ENCODE measurements around the gene CPED1. TPM values are rescaled to one million over a fixed set of nuclear protein-coding genes. Genes with fewer than 3 reads are reported as not detected.

Gene CPED1
- total RNA-seq, 1 experiment from 2014 or later: 1.8 TPM

- Histone ChIP-seq H3K27ac (ENCODE audit: low read length) (no peak overlapping the region), H2AFZ (ENCODE audit: low read length) (no peak overlapping the region), H4K20me1 (ENCODE audit: low read length) (no peaks in the 10 kb centered on the region), H3K9me3 (ENCODE audit: low read length) (no peaks in the 10 kb centered on the region), H3K4me2 (ENCODE audit: low read length) (no peak overlapping the region), H3K79me2 (ENCODE audit: low read length) (no peaks in the 10 kb centered on the region), H3F3A (ENCODE audit: low read length, unreplicated experiment) (no peaks in the 10 kb centered on the region), H3K36me3 (ENCODE audit: low read depth, low read length) (no peaks in the 10 kb centered on the region), H3K9ac (ENCODE audit: low read length) (no peak overlapping the region), H3K9me2 (replicated peaks; ENCODE audit: low read length) (no peaks in the 10 kb centered on the region), H3K4me3 (ENCODE audit: low read length) (no peak overlapping the region), H3K4me1 (ENCODE audit: insufficient read depth, low read length) (no peaks in the 10 kb centered on the region), H3K27me3 (ENCODE audit: low read length) (peaks cover 18% of the 10 kb centered on the region)
- CTCF ChIA-PET: no interaction called here
- BruUV-seq (replicated peaks): no TSS peak
- intact Hi-C loops (cut with micrococcal nuclease): no loop called here
- ATAC-seq: no peak
- POLR2A ChIA-PET (ENCODE audit: unreplicated experiment): no interaction called here
- no peak for DNase-seq
- TF ChIP-seq EZH2 (IDR thresholded peaks at IDR 0.05; ENCODE audit: low read length, unreplicated experiment) (no peak), CTCF (conservative IDR thresholded peaks at IDR 0.05; ENCODE audit: low read depth, low read length) (no peak), EZH2phosphoT487 (IDR thresholded peaks at IDR 0.05; ENCODE audit: borderline replicate concordance, low read length) (no peak)
Observed at GRCh38 chr7:121196286-121196685, 207.8 kb downstream of the CPED1 start.

GRCh38 chr7:121197455-121197854 lies 208.9 kb downstream of the CPED1 start:
- Histone ChIP-seq H3K4me1 (ENCODE audit: insufficient read depth, low read length) (no peaks in the 10 kb centered on the region), H3K79me2 (ENCODE audit: low read length) (no peaks in the 10 kb centered on the region), H3K9ac (ENCODE audit: low read length) (no peak overlapping the region), H3K27ac (ENCODE audit: low read length) (no peak overlapping the region), H3F3A (ENCODE audit: low read length, unreplicated experiment) (no peaks in the 10 kb centered on the region), H3K4me2 (ENCODE audit: low read length) (no peak overlapping the region), H3K9me3 (ENCODE audit: low read length) (no peaks in the 10 kb centered on the region), H2AFZ (ENCODE audit: low read length) (no peak overlapping the region), H3K9me2 (replicated peaks; ENCODE audit: low read length) (no peaks in the 10 kb centered on the region), H3K27me3 (ENCODE audit: low read length) (peaks cover 9% of the 10 kb centered on the region), H3K4me3 (ENCODE audit: low read length) (no peak overlapping the region), H3K36me3 (ENCODE audit: low read depth, low read length) (no peaks in the 10 kb centered on the region), H4K20me1 (ENCODE audit: low read length) (no peaks in the 10 kb centered on the region)
- CTCF ChIA-PET: no interaction called here
- POLR2A ChIA-PET (ENCODE audit: unreplicated experiment): no interaction called here
- intact Hi-C loops (cut with micrococcal nuclease): no loop called here
- ATAC-seq: no peak
- BruUV-seq (replicated peaks): no TSS peak
- TF ChIP-seq CTCF (conservative IDR thresholded peaks at IDR 0.05; ENCODE audit: low read depth, low read length) (no peak), EZH2phosphoT487 (IDR thresholded peaks at IDR 0.05; ENCODE audit: borderline replicate concordance, low read length) (no peak), EZH2 (IDR thresholded peaks at IDR 0.05; ENCODE audit: low read length, unreplicated experiment) (no peak)
- no peak for DNase-seq

- intact Hi-C loops (cut with micrococcal nuclease): no loop called here
- no peak overlapping the region for H3K9ac ChIP-seq (ENCODE audit: low read length)
- ChIA-PET POLR2A (ENCODE audit: unreplicated experiment) (no interaction called here), CTCF (no interaction called here)
- peaks cover under 1% of the 10 kb centered on the region for H3K27me3 ChIP-seq (ENCODE audit: low read length)
- no peaks in the 10 kb centered on the region for H3K4me1 ChIP-seq (ENCODE audit: insufficient read depth, low read length)
- no peaks in the 10 kb centered on the region for H3K79me2 ChIP-seq (ENCODE audit: low read length)
- H2AFZ ChIP-seq (ENCODE audit: low read length): no peak overlapping the region
- H3K9me2 ChIP-seq (replicated peaks; ENCODE audit: low read length): no peaks in the 10 kb centered on the region
- TF ChIP-seq CTCF (conservative IDR thresholded peaks at IDR 0.05; ENCODE audit: low read depth, low read length): no peak
- TF ChIP-seq EZH2 (IDR thresholded peaks at IDR 0.05; ENCODE audit: low read length, unreplicated experiment): no peak
- TF ChIP-seq EZH2phosphoT487 (IDR thresholded peaks at IDR 0.05; ENCODE audit: borderline replicate concordance, low read length): no peak
- H3K4me2 ChIP-seq (ENCODE audit: low read length): no peak overlapping the region
- BruUV-seq (replicated peaks): no TSS peak
- no peaks in the 10 kb centered on the region for H3F3A ChIP-seq (ENCODE audit: low read length, unreplicated experiment)
- no peak for ATAC-seq
- H3K36me3 ChIP-seq (ENCODE audit: low read depth, low read length): no peaks in the 10 kb centered on the region
- no peak overlapping the region for H3K4me3 ChIP-seq (ENCODE audit: low read length)
- no peaks in the 10 kb centered on the region for H3K9me3 ChIP-seq (ENCODE audit: low read length)
- H3K27ac ChIP-seq (ENCODE audit: low read length): no peak overlapping the region
- DNase-seq: no peak
- H4K20me1 ChIP-seq (ENCODE audit: low read length): no peaks in the 10 kb centered on the region
Observed at GRCh38 chr7:121198502-121198901, 210.0 kb downstream of the CPED1 start.

Data from PC-3 (cell line).